ENCODE data around the gene KCNMA1. TPM values are rescaled to one million over a fixed set of nuclear protein-coding genes. Genes with fewer than 3 reads are reported as not detected.

The KCNMA1 gene
- total RNA-seq, 1 experiment from 2014 or later, result 0.49 TPM

- Histone ChIP-seq H2AFZ (ENCODE audit: low read depth, low read length, poor library complexity, severe bottlenecking) (no peak overlapping the region), H3K4me2 (ENCODE audit: low read length) (no peak overlapping the region), H3K9me2 (ENCODE audit: insufficient read depth) (no peaks in the 10 kb centered on the region), H3K36me3 (ENCODE audit: control insufficient read depth in 1 of 2, insufficient read depth in 2 of 2, low read length in 2 of 2) (no peaks in the 10 kb centered on the region), H3K27ac (ENCODE audit: low read depth, low read length) (no peak overlapping the region), H3K79me2 (ENCODE audit: insufficient read depth, low read length) (no peaks in the 10 kb centered on the region), H3K4me1 (ENCODE audit: control insufficient read depth in 1 of 2, insufficient read depth in 2 of 2, low read length in 2 of 2) (no peaks in the 10 kb centered on the region), H3K9ac (ENCODE audit: low read length) (no peak overlapping the region), H3K4me3 (replicated peaks in 1 of 2; ENCODE audit: low read depth in 1 of 2, low read length in 2 of 2) (no peak overlapping the region), H4K20me1 (ENCODE audit: insufficient read depth) (no peaks in the 10 kb centered on the region), H3K9me3 (ENCODE audit: control insufficient read depth in 1 of 2, insufficient read depth in 1 of 2, low read depth in 1 of 2, low read length in 2 of 2) (no peaks in the 10 kb centered on the region), H3K27me3 (ENCODE audit: insufficient read depth, low read length) (peaks cover 64% of the 10 kb centered on the region)
- RAD21 ChIA-PET (ENCODE audit: low non-redundant PET in 1 of 2, low total read pairs in 2 of 2, uncharacterized antibody in 2 of 2, unreplicated experiment in 2 of 2), result no interaction called here
- DNase-seq (ENCODE audit: low read depth, low spot score) (no peak), ATAC-seq (no peak)
- intact Hi-C loops (cut with micrococcal nuclease), result no loop called here
- TF ChIP-seq REST (IDR thresholded peaks at IDR 0.05; ENCODE audit: low read depth) (no peak), ZNF274 (IDR thresholded peaks at IDR 0.05; ENCODE audit: low read depth, low read length) (no peak), ZFX (IDR thresholded peaks at IDR 0.05) (no peak), SRF (IDR thresholded peaks at IDR 0.05; ENCODE audit: low read depth) (no peak), ATF3 (IDR thresholded peaks at IDR 0.05) (no peak), EGR1 (IDR thresholded peaks at IDR 0.05; ENCODE audit: low read depth) (no peak), RAD21 (IDR thresholded peaks at IDR 0.05; ENCODE audit: low read depth) (no peak), POLR2A (IDR thresholded peaks at IDR 0.05; ENCODE audit: borderline replicate concordance, extremely low read depth, insufficient read depth, insufficient read length) (no peak), EZH2 (IDR thresholded peaks at IDR 0.05) (no peak), CBX3 (IDR thresholded peaks at IDR 0.05; ENCODE audit: low read depth) (no peak), SIN3A (IDR thresholded peaks at IDR 0.05; ENCODE audit: low read depth) (no peak), JUND (IDR thresholded peaks at IDR 0.05) (no peak), SP1 (IDR thresholded peaks at IDR 0.05; ENCODE audit: low read depth) (no peak), ELF1 (IDR thresholded peaks at IDR 0.05; ENCODE audit: borderline replicate concordance, low read depth) (no peak), CTCF (IDR thresholded peaks at IDR 0.05 in 2 of 3, conservative IDR thresholded peaks at IDR 0.05 in 1 of 3; ENCODE audit: borderline replicate concordance in 1 of 3, insufficient read depth in 1 of 3, low read depth in 2 of 3, low read length in 2 of 3) (no peak), TCF7L2 (IDR thresholded peaks at IDR 0.05; ENCODE audit: borderline replicate concordance, extremely low read depth, insufficient read depth, insufficient read length) (no peak), FOSL1 (IDR thresholded peaks at IDR 0.05; ENCODE audit: low read depth) (no peak)
- CTCF ChIA-PET, result no interaction called here
- BruUV-seq (replicated peaks), result no TSS peak
- POLR2A ChIA-PET, result no interaction called here
These were observed 448.5 kb downstream of the KCNMA1 start for GRCh38 chr10:77189075-77189474.

Data from HCT116 (cell line).